ENCODE data around the gene SERPINB12.

GRCh38 chr18:63505566-63506335 is 36.4 kb upstream of the SERPINB12 start:
- TF ChIP-seq CTCF (conservative IDR thresholded peaks at IDR 0.05) (peak; percentile 80), EZH2 (IDR thresholded peaks at IDR 0.05; ENCODE audit: low read depth) (no peak)

Data from PC-9 (cell line).